ENCODE results near the gene NRTN. TPM values are rescaled to one million over a fixed set of nuclear protein-coding genes. Genes with fewer than 3 reads are reported as not detected.
"Not testable (repeated sequence)": the region's sequence is repeated elsewhere in the genome, so short reads cannot be mapped to it uniquely, and the experiment has no call there.

Gene NRTN
- total RNA-seq, 1 donor, result not detected

DNA sequence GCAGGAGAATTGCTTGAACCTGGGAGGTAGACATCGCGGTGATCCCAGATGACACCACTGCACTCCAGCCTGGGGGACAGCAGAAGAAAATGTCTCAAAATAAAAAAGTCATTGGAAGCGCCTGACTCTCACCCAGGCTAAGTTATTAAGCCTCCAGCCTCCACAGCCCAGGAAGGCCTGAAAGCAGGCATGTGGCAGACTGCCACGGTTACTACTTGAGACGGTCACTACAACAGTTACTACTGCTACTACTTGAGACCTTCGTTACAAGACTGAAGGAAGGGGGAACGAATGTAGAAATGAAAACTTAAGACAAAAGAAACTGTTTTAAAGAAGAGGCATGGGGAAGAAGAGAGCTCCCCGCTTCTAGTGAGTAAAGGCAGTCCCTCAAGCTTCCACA lies 29.9 kb upstream of the NRTN start:
- TF ChIP-seq, protein P1, sequence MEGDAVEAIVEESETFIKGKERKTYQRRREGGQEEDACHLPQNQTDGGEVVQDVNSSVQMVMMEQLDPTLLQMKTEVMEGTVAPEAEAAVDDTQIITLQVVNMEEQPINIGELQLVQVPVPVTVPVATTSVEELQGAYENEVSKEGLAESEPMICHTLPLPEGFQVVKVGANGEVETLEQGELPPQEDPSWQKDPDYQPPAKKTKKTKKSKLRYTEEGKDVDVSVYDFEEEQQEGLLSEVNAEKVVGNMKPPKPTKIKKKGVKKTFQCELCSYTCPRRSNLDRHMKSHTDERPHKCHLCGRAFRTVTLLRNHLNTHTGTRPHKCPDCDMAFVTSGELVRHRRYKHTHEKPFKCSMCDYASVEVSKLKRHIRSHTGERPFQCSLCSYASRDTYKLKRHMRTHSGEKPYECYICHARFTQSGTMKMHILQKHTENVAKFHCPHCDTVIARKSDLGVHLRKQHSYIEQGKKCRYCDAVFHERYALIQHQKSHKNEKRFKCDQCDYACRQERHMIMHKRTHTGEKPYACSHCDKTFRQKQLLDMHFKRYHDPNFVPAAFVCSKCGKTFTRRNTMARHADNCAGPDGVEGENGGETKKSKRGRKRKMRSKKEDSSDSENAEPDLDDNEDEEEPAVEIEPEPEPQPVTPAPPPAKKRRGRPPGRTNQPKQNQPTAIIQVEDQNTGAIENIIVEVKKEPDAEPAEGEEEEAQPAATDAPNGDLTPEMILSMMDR (IDR thresholded peaks at IDR 0.05; ENCODE audit: insufficient read depth, low read depth, low read length), result no peak
- H3K4me3 ChIP-seq (ENCODE audit: low read depth, low read length), result no peak overlapping the region
- DNase-seq (ENCODE audit: low read depth), result no peak

DNA sequence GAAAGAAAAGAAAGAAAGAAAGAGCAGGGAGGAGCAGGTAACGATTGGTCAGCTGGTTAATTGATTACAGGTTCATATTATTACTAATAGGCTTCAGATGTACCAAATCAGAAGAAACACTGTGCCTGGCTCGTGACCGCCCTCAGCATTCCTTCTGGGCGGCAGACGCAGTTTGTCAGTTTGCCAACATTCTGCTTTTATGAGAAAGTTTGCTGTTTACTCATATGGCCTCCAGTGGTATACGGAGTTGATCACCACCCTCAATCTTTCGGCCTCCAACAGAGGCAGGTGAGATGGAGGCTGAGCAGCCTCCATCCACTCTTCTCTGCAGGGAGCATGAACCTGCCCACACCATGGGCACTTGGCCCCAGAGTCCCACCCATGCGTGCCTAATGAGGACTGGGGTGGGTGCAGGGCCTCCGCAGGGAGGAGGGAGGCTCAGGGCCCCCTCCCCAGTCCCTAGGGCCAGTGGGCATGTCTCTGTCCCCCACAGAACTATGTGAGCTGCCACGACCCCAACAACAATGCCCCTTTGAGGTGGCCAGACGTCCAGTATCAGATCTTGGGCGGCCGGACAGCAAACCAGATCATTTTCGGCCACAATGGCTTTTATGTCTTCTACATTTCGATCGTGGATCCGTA lies 29.1 kb upstream of the NRTN start:
- no peak overlapping the region for H3K4me3 ChIP-seq (ENCODE audit: low read depth, low read length)
- TF ChIP-seq, protein P1 (IDR thresholded peaks at IDR 0.05; ENCODE audit: insufficient read depth, low read depth, low read length), result no peak
- DNase-seq (ENCODE audit: low read depth), result peak; percentile 67

DNA sequence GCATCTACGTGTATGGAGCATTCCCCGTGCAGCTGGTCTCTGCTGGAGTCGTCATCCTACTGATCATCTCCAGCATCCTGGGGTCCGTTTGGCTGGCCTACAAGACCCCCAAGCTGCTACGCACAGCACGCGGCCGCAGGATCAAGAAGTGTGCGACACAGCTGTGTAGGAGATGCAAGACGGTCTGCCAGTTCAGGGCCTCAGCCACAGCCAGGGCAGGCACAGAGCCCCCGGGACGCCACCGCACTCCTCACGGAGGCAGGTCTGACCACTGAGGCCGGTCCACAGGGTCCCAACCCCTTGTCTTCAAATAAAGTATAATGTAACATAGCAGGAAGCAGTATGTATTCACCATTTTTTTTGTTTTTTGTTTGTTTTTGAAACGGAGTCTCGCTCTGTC lies 26.5 kb upstream of the NRTN start:
- H3K4me3 ChIP-seq (ENCODE audit: low read depth, low read length), result no peak overlapping the region
- TF ChIP-seq, protein P1 (IDR thresholded peaks at IDR 0.05; ENCODE audit: insufficient read depth, low read depth, low read length), result no peak
- no peak for DNase-seq (ENCODE audit: low read depth)

DNA sequence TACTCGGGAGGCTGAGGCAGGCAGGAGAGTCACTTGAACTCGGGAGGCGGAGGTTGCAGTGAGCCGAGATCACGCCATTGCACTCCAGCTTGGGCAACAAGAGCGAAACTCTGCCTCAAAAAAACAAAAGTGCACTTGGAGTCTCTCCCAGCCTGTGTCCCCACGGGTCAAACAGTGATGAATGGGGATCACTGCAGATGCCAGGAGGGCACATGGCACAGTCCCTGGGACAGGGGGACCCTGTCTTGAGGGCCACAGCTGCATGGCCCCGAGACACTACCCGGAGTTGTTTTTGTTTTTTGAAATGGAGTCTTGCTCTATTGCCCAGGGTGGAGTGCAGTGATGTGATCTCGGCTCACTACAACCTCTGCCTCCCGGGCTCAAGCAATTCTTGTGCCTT lies 24.0 kb upstream of the NRTN start:
- not testable (repeated sequence) for DNase-seq (ENCODE audit: low read depth); H3K4me3 ChIP-seq (ENCODE audit: low read depth, low read length)

DNA sequence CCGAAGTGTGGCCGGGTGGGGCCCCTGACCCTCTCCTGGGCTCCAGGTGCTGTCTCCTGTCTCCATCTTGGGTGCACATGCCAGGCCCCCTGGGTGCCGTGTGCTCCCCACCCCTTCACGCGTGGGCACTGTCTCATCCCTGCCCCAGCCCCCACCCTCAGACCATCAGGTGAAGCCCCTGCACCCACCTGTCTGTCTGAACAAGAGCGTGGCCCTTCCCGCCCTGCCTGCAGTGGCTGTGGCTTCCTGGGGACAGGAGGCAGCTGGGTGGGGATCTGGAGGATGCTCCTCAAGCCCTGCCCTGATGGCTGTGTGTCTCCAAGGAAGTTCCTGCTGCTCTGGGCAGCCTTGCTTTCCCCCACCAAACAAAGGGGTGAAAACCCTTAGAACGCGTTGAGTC lies 22.5 kb upstream of the NRTN start:
- TF ChIP-seq, protein P1 (IDR thresholded peaks at IDR 0.05; ENCODE audit: insufficient read depth, low read depth, low read length), result no peak

DNA sequence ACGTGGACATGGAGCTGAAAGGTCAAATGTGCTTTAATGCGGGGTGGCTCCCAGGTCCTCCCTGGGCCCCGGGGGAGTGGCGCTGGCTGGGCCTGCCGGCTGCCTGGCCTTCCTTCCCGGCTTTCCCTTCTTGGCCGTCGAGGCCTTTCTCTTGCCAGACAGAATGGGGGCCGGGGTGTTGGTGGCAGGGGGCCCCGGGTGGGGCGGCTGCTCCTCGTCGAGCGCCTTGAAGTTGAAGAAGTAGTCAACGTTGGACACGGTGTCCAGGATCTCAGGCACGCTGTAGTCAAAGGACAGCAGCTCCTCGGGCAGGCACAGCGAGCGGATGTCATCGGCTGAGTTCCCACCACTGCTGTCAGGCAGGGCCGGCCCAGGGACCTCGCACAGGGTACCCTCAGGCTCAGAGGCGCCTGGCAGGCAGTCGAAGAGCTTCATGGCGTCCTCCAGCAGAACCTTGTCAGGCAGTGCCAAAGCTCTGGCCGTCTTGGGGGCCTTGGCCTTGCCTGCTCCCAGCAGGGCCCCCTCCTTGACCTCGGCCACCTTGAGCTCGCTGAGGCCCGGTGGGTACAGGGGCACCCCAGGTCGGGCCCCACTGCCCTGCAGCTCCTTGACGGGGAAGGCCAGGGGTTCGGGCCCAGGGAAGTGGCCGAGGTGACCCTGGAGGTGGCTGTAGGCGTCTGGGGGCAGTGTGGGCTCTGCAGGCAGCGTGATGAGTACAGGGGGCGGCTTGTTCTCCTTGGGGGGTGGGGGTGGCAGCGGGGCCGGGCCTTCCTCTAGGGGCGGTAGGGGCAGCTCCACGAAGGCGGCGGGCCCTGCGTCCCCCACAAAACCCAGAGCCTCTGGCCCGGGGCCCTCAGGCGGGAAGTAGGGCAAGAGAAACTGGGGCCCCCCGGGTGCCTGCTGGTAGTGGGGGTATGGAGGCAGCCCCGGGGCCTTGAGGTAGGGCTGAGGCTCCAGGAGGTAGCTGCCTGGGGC lies 21.6 kb upstream of the NRTN start:
- TF ChIP-seq, protein P1 (IDR thresholded peaks at IDR 0.05; ENCODE audit: insufficient read depth, low read depth, low read length), result no peak
- no peak for DNase-seq (ENCODE audit: low read depth)
- H3K4me3 ChIP-seq (ENCODE audit: low read depth, low read length), result no peak overlapping the region

More for the DNA sequence above, 22.5 kb upstream of the NRTN start:
- H3K4me3 ChIP-seq (ENCODE audit: low read depth, low read length), result no peak overlapping the region
- no peak for DNase-seq (ENCODE audit: low read depth)

DNA sequence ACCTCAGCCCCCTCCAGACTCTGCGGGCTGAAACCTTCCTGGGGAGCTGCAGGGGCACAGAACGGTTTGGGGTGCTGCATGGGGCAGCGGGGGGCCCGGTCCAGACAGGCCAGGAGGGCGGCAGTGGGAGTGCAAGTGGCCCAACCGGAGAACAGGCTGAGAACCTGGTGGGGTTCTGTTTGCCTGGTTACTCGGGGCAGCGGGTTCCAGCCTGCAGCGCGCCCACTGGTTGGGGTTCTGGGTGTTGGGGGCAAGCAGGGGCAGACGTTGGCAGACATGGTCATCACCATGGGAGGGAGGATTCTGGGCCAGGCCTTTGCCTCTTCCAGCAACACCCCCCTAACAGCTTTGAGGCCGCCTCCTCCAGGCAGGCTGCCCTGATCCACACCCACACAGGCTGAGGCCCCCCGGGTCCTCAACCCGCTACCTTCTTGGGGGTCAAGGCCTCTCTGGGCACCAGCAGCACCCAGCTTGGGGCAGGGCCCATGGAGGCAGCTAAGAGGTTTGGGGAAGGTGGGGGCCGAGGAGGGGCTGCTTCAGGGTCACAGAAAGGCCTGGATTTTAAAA lies 20.2 kb upstream of the NRTN start, which contains the start of gene PRR22:
PRR22 (minus strand) TSS at position 166 of the 567 bp plus-strand sequence; CDS start at position 80, 86 bp downstream.
- H3K4me3 ChIP-seq (ENCODE audit: low read depth, low read length), result no peak within 1 kb of the TSS
- no peak for DNase-seq (ENCODE audit: low read depth)
- TF ChIP-seq, protein P1 (IDR thresholded peaks at IDR 0.05; ENCODE audit: insufficient read depth, low read depth, low read length), result no peak

All from fibroblast of villous mesenchyme (primary cell).